ENCODE data around the gene MZF1.
A peak's percentile ranks its signal among the peaks of the same experiment; 100 is the strongest.

Gene MZF1

DNA sequence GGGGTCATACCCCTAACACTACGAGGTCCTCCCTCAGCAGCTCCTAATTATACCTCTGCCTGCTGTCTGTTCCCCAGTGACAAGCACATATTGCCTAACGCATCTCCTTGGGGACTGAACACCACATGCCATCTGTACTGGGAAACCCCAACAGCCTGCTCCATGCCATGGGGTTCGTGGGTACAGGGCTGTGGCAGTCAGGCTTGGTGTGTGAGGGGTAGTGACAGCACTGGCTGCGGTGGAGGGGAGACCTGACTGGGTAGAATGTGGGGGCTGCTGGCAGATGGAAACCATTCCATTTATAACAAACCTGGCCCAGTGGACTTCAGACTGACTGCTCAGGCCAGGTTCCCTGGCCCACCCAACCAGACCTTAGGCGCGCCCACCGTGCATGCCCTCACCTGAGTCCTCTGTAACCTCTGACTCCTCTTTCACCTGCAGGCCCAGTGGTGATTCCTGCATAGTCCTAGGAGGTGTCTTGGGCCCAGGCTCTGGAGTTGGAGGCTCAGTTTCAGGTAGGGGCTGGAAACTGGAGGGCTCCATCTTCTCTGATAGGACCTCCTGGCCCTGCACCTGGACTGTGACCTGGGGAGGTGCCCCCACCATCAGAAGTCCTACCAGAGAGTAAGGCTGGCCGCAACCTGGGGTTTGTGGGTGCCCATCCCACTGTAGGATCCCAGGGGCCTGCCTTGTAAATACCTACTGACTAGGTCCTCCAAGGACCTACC is 3.0 kb downstream of the MZF1 start:
- no peak for DNase-seq

- DNase-seq, result no peak
Observed at GRCh38 chr19:58569191-58569942, 3.8 kb downstream of the MZF1 start.

- no peak for DNase-seq
Observed at GRCh38 chr19:58568453-58569130, 4.5 kb downstream of the MZF1 start.

DNA sequence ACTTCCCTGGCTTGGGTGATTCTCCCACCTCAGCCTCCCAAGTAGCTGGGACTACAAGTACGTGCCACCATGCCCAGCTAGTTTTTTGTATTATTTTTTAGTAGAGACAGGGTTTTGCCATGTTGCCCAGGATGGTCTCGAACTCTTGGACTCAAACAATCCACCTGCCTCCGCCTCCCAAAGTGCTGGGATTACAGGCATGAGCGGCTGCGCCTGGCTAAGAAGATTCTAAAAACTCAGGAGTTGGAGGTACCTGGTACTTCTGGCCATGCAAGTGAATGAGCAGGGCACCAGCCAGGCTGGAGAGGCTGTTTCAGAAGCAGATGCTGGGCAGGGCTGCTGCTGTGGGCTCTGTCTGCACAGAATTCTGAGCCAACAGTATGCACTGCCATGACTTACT is 6.1 kb downstream of the MZF1 start:
- DNase-seq, result no peak

- DNase-seq, result no peak
Observed at GRCh38 chr19:58563823-58564222, 9.3 kb downstream of the MZF1 start.

DNA sequence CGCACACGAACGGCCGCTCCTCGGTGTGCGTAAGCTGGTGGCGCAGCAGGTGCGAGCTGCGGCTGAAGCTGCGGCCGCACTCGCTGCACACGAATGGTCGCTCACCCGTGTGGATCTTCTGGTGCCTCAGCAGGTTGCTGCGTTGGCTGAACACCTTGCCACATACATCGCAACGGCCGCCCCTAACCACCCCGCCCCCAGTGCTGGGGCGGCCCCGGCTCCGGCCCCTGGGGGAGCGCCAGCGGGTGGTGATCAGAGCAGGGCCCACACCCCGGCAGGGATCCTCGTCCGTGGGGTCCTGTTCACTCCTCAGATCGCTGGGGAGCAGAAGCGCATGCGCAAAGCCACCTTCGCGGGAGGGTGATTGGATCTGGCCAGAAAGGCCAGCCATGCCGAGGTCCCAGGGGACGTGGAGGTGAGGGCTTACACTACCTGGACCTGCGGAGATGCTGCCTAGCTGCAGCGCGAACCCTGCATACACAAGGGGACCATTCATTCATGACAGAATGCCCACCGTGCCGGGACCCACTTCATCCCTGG is 10.0 kb downstream of the MZF1 start:
- peak; percentile 75 for DNase-seq

DNA sequence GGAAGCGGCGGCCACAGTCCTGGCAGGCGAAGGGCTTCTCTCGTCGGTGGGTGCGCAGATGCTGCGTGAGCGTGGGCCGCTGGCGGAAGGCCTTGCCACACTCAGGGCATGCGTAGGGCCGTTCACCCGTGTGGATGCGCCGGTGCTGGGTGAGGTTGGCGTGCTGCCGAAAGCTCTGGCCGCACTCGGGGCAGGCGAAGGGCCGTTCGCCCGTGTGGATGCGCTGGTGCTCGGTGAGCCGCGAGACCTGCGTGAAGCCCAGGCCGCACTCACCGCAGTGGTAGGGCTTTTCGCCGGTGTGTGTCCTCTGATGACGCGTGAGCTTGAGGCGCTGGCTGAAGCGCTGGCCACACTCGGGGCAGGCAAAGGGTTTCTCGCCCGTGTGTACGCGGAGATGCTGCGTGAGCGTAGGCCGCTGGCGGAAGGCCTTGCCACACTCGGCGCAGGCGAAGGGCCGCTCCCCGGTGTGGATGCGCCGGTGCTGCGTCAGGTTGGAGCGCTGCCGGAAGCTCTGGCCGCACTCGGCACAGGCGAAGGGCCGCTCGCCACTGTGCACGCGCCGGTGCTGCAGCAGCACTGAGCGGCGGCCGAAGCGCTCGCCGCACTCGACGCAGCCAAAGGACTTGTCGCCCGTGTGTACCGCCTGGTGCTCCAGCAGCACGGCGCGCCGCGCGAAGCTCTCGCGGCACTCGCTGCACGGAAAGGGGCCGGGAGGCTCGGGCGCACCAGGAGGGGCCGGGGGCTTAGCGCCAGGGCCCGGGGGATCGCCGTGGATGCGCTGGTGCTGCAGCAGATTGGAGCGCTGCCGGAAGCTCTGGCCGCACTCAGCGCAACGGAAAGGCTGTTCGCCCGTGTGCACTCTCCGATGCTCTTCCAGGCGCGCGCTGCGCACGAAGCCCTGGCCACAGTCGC is 10.8 kb downstream of the MZF1 start:
- no peak for DNase-seq

DNA sequence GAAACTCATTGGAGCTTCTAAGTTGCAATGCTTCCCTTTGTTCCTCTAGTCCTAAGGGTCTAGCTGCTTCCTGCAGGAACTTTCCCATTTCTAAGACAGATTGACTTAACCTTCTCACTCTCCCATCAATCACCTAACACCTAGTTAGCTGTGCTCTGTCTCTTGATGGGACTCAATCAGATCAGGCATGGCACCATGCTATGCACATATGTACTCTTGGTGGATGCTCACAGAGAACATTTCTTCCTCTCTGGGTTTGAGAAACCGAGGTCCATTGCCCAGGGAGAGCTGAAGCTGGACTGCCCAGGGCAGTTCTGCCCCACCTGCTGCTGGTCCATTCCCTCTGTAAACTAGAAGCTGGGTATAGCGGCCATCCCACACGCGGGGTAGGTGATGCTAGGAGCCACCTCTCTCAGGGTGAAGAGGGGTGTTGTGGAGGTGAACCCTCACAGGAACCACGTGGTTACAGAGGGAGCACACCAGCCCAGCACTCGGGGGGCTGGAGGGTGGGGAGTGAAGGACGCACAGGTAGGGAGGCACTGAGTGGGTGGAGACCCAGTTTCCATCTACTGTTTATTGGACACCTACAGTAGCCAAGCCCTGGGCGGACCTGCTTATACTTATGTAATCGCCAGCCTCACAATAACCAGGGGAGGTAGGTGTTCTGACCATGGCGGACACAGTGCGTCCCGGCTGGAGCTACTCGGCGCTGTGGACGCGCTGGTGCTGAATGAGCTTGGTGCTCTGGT is 11.6 kb downstream of the MZF1 start:
- DNase-seq, result no peak

DNA sequence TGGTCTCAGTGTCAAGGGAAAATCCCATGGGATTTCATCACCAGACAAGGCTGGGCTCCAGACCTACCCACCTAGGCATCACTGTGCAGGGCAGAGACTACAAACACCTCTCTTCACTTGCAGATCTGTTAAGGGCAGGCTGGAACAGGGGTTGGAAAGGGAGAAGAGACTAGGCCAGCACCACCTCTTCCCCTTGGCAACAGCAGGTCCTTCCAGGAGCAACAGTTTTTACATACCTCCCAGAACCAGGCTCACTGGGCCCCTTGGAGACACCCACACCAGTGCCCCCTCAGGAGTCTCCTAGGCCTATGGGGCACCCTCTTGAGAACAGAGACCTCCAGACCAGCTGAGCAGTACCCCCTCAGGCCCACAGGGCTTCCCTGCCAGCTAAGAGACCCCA is 12.2 kb downstream of the MZF1 start:
- peak; percentile 57 for DNase-seq

- peak; percentile 59 for DNase-seq
Observed at GRCh38 chr19:58560007-58560887, 12.9 kb downstream of the MZF1 start.

DNA sequence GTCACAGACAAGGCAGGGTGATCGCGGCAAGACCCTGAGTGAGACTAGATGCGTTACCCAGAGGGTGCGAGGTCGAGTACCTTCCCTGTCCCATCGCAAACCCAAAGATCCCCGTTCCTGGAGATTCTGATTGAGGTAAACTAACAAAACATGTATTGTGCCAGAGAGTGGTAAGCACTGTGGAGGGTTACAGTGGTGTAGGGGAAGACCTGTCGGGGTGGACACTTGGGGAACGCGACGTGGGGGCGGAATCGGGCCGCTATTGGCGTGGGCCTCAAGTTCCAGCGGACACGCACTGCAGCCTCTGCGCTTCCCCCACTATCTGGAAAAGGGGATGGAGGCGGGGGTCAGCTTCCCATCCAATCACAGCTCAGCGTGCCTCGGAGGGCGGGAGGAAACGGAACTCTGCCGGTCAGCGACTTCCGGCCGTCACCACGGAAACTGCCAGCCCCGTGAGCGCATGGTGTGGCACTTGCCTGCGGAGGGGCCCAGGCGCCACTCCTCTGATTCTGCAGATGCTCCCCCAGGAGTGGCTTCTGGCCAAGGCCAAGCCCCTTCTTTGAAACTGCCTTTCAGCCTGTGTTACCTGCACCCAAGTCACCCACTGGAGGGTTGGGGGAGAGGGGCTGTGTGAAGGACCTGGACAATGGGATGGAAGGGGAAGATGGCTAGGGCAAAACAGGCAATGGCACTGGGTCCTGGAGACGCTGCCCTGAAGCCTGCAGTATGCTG is 13.7 kb downstream of the MZF1 start:
- peak; percentile 88 for DNase-seq

DNA sequence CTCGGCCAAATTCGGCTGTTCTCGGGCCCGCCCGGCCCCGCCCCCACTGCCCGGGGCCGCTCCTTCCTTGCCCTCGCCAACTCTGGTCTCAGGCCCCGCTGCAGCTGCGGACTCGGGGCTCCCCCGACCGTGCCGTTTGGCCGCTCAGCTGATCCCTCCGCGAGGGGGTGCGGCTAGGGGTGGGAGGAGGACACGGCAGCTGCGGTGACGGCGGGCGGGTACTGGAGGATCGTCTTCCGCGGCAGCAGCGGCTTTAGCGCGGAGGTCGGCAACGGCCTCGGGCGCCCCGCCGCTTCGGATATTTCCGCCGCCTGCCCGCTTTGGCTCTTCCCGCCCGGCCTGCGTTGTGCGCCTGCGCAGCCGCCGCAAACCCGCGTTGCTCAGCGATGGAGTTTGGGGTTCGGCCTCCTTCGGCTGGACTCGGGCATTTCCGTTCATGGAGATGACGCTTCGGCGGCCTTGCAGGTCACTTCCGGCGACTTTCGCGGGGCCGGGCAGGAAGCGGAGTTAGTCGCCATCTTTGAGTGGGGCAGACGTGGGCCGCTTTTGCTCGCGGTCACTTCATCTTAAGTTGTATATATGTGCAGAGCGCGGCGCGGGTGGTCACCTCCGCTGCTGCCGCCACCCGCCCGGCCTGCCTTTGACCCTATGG is 14.4 kb downstream of the MZF1 start:
- peak; percentile 100 for DNase-seq

DNA sequence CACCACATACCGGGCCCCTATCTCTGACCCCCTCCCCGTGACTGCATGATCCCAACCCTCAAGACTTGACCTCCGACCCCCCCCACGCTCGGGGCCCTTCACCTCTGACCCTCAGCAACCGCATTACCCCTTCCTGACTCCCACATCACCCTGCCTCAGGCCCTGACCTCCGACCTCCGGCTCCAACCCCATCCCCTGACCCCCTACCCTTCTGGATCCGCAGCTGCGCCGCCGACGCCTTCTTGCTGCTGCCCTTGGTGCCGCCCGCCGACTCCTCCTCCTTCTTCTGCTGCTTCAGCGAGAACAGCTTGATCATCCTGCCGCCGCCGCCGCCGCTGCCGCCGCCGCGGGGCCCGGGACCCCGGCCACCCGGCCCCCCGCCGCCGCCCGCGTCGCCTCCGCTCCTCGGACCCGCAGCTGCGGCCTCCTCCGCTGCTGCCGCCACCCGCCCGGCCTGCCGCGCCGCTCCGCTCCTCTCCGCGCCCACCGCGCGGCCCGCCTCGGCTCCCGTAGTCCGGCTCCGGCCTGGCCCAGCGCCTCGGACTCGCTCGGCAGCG is 15.0 kb downstream of the MZF1 start, which contains the start of gene UBE2M:
TSS of gene UBE2M (minus strand) at position 546 of the 557 bp plus-strand sequence. CDS start at position 316, 230 bp downstream.
- DNase-seq, result peak; percentile 87

DNA sequence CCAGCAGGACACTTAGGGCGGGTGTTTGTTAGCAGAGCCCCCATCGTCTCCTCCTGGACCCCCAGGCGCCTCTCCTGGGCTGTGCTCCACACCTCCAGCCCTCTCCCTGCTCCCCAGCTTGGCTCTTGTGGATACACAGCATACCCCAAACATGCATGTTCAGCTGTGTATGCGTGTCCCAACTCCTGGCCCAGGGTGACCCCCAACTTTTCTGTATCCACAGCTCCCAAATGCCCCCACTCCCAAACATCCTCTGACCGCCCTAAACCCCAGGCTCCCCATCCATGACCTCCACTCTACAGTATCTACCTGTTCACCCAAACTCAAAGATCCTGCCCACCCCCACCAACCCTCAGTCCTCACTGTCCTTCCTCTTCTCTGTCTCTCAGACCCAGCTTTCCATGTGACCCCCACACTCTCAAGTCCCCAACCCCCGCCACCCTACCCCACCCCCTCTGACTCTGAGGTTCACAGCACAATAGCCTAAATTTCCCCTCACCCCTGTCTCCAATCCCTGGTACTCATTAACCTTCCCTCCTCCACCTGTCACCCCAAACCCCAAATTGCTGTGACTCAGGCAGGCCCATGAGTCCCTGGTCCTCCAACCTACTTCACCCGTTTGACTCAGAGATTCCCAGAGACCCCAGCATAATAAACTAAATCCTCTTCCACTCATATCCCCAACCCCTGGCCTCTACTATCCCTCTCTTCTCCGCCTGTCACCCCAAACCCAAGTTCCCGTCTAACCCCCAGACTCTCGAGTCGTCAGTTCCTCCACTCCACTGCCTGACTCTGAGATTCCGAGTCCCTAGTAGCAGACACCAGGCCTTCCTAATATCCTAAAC is 15.7 kb downstream of the MZF1 start:
- DNase-seq, result peak; percentile 64

DNA sequence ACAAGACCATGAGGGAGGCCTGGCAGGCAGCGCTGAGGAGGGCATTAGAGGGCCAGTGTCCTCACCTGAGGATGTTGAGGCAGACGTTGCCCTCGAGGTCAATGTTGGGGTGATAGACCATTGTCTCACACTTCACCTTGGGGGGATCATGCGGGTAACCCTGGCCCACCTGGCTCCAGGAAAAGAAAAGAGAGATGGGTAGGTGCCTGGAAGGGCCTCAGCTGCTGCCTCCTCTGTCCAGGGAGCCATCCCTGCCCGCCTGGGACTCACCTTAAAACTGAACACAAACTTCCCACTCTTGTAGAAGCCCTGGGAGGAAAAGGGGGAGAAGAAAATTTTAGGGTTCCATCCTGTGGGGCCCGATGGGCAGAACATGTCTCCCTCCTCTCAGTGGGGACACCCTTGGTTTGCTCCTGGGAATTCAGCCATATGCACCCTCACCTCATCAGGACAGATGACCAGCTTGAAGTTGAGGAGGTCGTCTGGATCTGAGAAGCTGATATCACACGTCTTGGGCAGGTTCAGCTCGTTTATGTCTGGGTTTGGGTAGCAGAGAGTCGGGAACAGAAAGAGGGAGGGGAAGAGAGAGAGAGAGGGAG is 16.4 kb downstream of the MZF1 start:
- DNase-seq, result peak; percentile 63

DNA sequence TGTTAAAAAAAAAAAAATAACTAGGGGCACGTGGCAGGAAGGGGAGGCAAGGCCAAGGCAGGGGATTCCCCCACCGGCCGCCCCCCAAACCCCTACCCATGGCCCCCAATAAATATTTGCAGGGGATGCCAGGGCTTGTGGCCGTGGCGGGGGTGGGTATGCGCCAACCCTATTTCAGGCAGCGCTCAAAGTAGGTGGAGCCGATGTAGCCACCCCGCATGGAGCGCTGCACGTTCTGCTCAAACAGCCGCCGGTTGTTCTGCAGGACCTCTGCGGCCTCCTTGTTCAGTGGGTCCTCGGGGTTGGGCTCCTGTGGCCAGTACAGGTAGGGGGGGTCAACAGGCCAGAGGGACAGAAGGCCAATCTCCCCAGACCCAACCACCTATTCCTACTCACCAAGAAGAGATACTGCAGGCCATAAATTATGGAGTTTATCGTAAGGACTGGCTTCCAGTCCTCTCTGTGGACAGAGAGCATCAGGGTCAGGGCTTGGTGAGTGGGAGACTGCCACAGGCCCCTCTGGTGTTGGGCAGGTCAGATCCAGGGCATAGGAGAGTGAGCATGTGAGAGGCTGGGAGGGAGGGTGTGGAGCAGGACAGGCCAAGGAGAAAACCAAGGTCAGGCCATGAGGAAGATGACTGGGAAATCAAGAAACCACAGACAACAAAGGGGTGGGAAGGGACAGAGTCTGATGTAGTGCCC is 17.1 kb downstream of the MZF1 start:
- peak; percentile 62 for DNase-seq

DNA sequence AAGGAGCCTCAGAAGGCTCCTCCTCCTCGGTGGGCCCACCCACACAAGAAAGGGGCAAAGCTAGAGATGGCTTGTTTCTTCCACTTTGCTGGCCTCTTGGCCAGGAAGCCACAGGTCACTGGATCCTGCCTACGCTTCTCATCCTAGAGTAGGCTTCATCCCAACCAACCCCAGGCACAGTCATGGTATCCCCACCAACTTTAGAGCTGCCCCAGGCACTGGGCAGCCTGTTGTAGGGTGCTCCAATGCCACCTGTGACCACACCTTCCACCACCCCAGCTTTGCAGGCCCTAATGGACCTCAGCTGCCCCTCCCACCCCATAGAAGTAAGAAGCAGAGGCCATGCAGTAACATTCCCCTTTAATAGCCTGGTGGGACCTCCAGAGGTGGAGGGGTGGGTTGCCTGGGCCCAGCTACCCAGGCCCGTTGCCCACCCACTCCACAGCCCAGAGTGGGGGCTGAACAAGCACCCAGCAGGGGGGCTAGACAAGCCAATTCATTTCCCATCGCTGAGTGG is 17.7 kb downstream of the MZF1 start:
- DNase-seq, result peak; percentile 59

Data from activated effector memory CD4-positive, alpha-beta T cell treated with anti-CD3 and anti-CD28 coated beads, Interleukin-2, amount 50 U/mL, for 16 hours (primary cell).